SK-N-SH treated with all-trans-retinoic acid at 6 μM for 48 hours (cell line): Measurements from ENCODE around the gene IFIT3.
A peak's percentile ranks its signal among the peaks of the same experiment; 100 is the strongest.

Source experiments
- ATAC-seq: fragments of 200-7000 bp; cut with Tn5 transposase; 3 replicates; pipeline ENCODE4 v1.9.1; 2020; ENCODE audit warnings: mild to moderate bottlenecking, moderate library complexity
- ARNTL ChIP-seq: fragments of 450-650 bp; formaldehyde crosslinking; IDR thresholded peaks from 2 replicates; pipeline ENCODE4 v1.5.0; 2020; ENCODE audit warnings: low read depth, mild to moderate bottlenecking, moderate library complexity, borderline replicate concordance
- BACH2 ChIP-seq: fragments of 250-450 bp; sonication (Bioruptor Pico); IDR thresholded peaks from 2 replicates; pipeline ENCODE4 v1.9.0; 2021; ENCODE audit warnings: mild to moderate bottlenecking, borderline replicate concordance
- CREB5 ChIP-seq: fragments of 250-450 bp; sonication (Bioruptor Pico); IDR thresholded peaks from 2 replicates; pipeline ENCODE4 v1.5.1; 2020; ENCODE audit warnings: low read depth, mild to moderate bottlenecking, moderate library complexity
- CSDC2 ChIP-seq: fragments of 250-450 bp; sonication (Bioruptor Pico); IDR thresholded peaks from 2 replicates; pipeline ENCODE4 v1.5.0; 2020; ENCODE audit warnings: mild to moderate bottlenecking, moderate library complexity
- CSRNP3 ChIP-seq: fragments of 250-450 bp; sonication (Bioruptor Pico); IDR thresholded peaks from 2 replicates; pipeline ENCODE4 v1.5.1; 2021; ENCODE audit warnings: mild to moderate bottlenecking, moderate library complexity
- ESRRG ChIP-seq: fragments of 250-450 bp; sonication (Bioruptor Pico); IDR thresholded peaks from 2 replicates; pipeline ENCODE4 v1.6.1; 2021; ENCODE audit warnings: mild to moderate bottlenecking
- GLIS3 ChIP-seq: fragments of 250-450 bp; sonication (Bioruptor Pico); IDR thresholded peaks from 2 replicates; pipeline ENCODE4 v1.5.0; 2020; ENCODE audit warnings: mild to moderate bottlenecking, moderate library complexity
- ISL1 ChIP-seq: fragments of 250-450 bp; sonication (Bioruptor Pico); IDR thresholded peaks from 2 replicates; pipeline ENCODE4 v2.1.2; 2022; ENCODE audit warnings: mild to moderate bottlenecking, moderate library complexity
- OSR1 ChIP-seq: fragments of 250-450 bp; sonication (Bioruptor Pico); IDR thresholded peaks from 2 replicates; pipeline ENCODE4 v1.8.0; 2022; ENCODE audit warnings: moderate library complexity, mild to moderate bottlenecking, inconsistent platforms
- PATZ1 ChIP-seq: fragments of 250-450 bp; sonication (Bioruptor Pico); IDR thresholded peaks from 2 replicates; pipeline ENCODE4 v1.8.0; 2020; ENCODE audit warnings: mild to moderate bottlenecking, moderate library complexity, borderline replicate concordance
- POU6F1 ChIP-seq: fragments of 250-450 bp; sonication (Bioruptor Pico); IDR thresholded peaks from 2 replicates; pipeline ENCODE4 v1.8.0; 2021; ENCODE audit warnings: low read depth, mild to moderate bottlenecking, moderate library complexity, borderline replicate concordance
- PPARA ChIP-seq: fragments of 250-450 bp; sonication (Bioruptor Pico); IDR thresholded peaks from 2 replicates; pipeline ENCODE4 v1.5.0; 2020; ENCODE audit warnings: mild to moderate bottlenecking, borderline replicate concordance
- RARB ChIP-seq: fragments of 250-450 bp; sonication (Bioruptor Pico); IDR thresholded peaks from 2 replicates; pipeline ENCODE4 v1.8.0; 2021; ENCODE audit warnings: mild to moderate bottlenecking, moderate library complexity
- SNAI2 ChIP-seq: fragments of 250-450 bp; sonication (Bioruptor Pico); IDR thresholded peaks from 2 replicates; pipeline ENCODE4 v1.5.0; 2020; ENCODE audit warnings: mild to moderate bottlenecking, moderate library complexity
- TCF4 ChIP-seq: fragments of 250-450 bp; sonication (Bioruptor Pico); IDR thresholded peaks from 2 replicates; pipeline ENCODE4 v1.8.0; 2021; ENCODE audit warnings: mild to moderate bottlenecking, moderate library complexity, borderline replicate concordance
- TOX ChIP-seq: fragments of 250-450 bp; sonication (Bioruptor Pico); IDR thresholded peaks from 2 replicates; pipeline ENCODE4 v1.8.0; 2021; ENCODE audit warnings: mild to moderate bottlenecking, moderate library complexity, borderline replicate concordance
- TSHZ2 ChIP-seq: fragments of 250-450 bp; sonication (Bioruptor Pico); IDR thresholded peaks from 2 replicates; pipeline ENCODE4 v1.5.0; 2020; ENCODE audit warnings: mild to moderate bottlenecking, moderate library complexity
- ZFP3 ChIP-seq: fragments of 250-450 bp; sonication (Bioruptor Pico); IDR thresholded peaks from 2 replicates; pipeline ENCODE4 v1.5.0; 2020; ENCODE audit warnings: mild to moderate bottlenecking, moderate library complexity
- ZFP30 ChIP-seq: fragments of 450-650 bp; formaldehyde crosslinking; IDR thresholded peaks from 2 replicates; pipeline ENCODE4 v1.5.0; 2022; ENCODE audit warnings: mild to moderate bottlenecking, moderate library complexity
- ZNF565 ChIP-seq: fragments of 450-650 bp; formaldehyde crosslinking; conservative IDR thresholded peaks from 2 replicates; pipeline ENCODE4 v1.5.0; 2020; ENCODE audit warnings: low read depth, mild to moderate bottlenecking, moderate library complexity
- ZNF70 ChIP-seq: fragments of 450-650 bp; formaldehyde crosslinking; IDR thresholded peaks from 2 replicates; pipeline ENCODE4 v1.5.0; 2020; ENCODE audit warnings: mild to moderate bottlenecking, moderate library complexity
- ZNF8 ChIP-seq: fragments of 450-650 bp; formaldehyde crosslinking; IDR thresholded peaks from 2 replicates; pipeline ENCODE4 v1.5.0; 2020; ENCODE audit warnings: mild to moderate bottlenecking, moderate library complexity

The IFIT3 gene

GRCh38 chr10:89336241-89336640, 8.4 kb downstream of the IFIT3 start:
- no peak for TF ChIP-seq ISL1
- TF ChIP-seq TOX (CRISPR knock-in tag): no peak
- TF ChIP-seq RARB (CRISPR knock-in tag): no peak
- TF ChIP-seq ZFP3 (CRISPR knock-in tag): no peak
- no peak for TF ChIP-seq PATZ1 (CRISPR knock-in tag)
- no peak for TF ChIP-seq ZNF70
- no peak for TF ChIP-seq ZNF565 (CRISPR knock-in tag)
- TF ChIP-seq ZFP30 (CRISPR knock-in tag): no peak
- no peak for TF ChIP-seq TSHZ2 (CRISPR knock-in tag)
- no peak for TF ChIP-seq BACH2 (CRISPR knock-in tag)
- TF ChIP-seq ARNTL (CRISPR knock-in tag): no peak
- no peak for TF ChIP-seq CSDC2 (CRISPR knock-in tag)
- TF ChIP-seq OSR1 (CRISPR knock-in tag): no peak
- no peak for TF ChIP-seq CSRNP3 (CRISPR knock-in tag)
- no peak for TF ChIP-seq POU6F1
- no peak for TF ChIP-seq PPARA (CRISPR knock-in tag)

GRCh38 chr10:89337484-89337883, 9.7 kb downstream of the IFIT3 start:
- no peak for TF ChIP-seq ISL1
- no peak for TF ChIP-seq ZNF8 (CRISPR knock-in tag)
- TF ChIP-seq CSDC2 (CRISPR knock-in tag): no peak
- TF ChIP-seq TOX (CRISPR knock-in tag): no peak
- TF ChIP-seq ZNF565 (CRISPR knock-in tag): no peak
- no peak for TF ChIP-seq ESRRG (CRISPR knock-in tag)
- TF ChIP-seq GLIS3 (CRISPR knock-in tag): no peak
- TF ChIP-seq TSHZ2 (CRISPR knock-in tag): no peak
- TF ChIP-seq POU6F1: no peak
- TF ChIP-seq OSR1 (CRISPR knock-in tag): no peak
- no peak for TF ChIP-seq BACH2 (CRISPR knock-in tag)
- TF ChIP-seq ZNF70: no peak
- TF ChIP-seq SNAI2 (CRISPR knock-in tag): no peak
- no peak for TF ChIP-seq PPARA (CRISPR knock-in tag)
- no peak for TF ChIP-seq TCF4 (CRISPR knock-in tag)
- TF ChIP-seq ARNTL (CRISPR knock-in tag): no peak
- no peak for TF ChIP-seq CSRNP3 (CRISPR knock-in tag)
- no peak for TF ChIP-seq ZFP30 (CRISPR knock-in tag)
- TF ChIP-seq CREB5: no peak
- no peak for TF ChIP-seq RARB (CRISPR knock-in tag)
- TF ChIP-seq, all 23 proteins: peak for 0
- ATAC-seq: peak; percentile 28; the same call in 2 of the 3 replicates

More at GRCh38 chr10:89336241-89336640, 8.4 kb downstream of the IFIT3 start:
- no peak for ATAC-seq
